DOHH2 (cell line): ENCODE results near the gene TBL3.

ENCODE experiments used
- CTCF ChIP-seq: fragments of 200-600 bp; sonication (generic); IDR thresholded peaks from one replicate; pipeline ENCODE4 v1.5.1; 2014; ENCODE audit warnings: antibody characterized with exemption, mild to moderate bottlenecking, low read depth, low read length; ENCODE audit not compliant: poor library complexity, severe bottlenecking
- EZH2phosphoT487 ChIP-seq: fragments of 200-600 bp; sonication (generic); IDR thresholded peaks from 2 replicates; pipeline ENCODE4 v1.6.1; 2017; ENCODE audit warnings: borderline replicate concordance, mild to moderate bottlenecking, antibody characterized with exemption, low read length, moderate library complexity, mixed read lengths

GRCh38 chr16:2006317-2006716 is 34.5 kb downstream of the TBL3 start:
- no peak for TF ChIP-seq CTCF
- TF ChIP-seq EZH2phosphoT487 = no peak
